NCI-H1694 treated with DMSO at 0.1 percent for 48 hours (cell line): Measurements from ENCODE around the gene C3orf33.

Source experiments
- DNase-seq: peaks from one replicate; lab custom pipeline; 2025; lab: John Stamatoyannopoulos, UW

C3orf33 gene

DNA sequence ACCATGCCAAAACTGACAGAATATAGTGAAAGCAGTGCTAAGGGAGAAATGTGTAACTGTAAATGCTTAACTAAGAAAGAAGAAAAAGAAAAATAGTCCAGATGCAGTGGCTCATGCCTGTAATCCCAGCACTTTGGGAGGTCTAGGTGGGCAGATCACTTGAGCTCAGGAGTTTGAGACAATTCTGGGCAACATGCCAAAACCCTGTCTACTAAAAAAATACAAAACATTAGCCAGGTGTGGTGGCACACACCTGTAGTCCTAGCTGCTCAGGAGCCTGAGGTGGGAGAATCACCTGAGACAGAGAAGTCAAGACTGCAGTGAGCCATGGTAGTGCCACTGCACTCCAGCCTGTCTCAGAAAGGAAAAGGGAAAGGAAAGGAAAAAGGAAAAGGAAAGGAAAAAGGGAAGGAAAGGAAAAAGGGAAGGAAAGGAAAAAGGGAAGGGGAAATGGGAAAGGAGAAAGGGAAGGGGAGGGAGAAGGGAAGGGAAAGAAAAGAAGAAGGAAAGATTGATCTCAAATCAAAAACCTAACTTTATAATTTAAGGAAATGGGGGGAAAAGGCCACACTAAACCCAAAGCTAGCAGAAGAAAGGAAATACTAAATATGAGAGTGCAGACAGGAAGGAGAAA, 20.3 kb downstream of the C3orf33 start:
- no peak for DNase-seq

DNA sequence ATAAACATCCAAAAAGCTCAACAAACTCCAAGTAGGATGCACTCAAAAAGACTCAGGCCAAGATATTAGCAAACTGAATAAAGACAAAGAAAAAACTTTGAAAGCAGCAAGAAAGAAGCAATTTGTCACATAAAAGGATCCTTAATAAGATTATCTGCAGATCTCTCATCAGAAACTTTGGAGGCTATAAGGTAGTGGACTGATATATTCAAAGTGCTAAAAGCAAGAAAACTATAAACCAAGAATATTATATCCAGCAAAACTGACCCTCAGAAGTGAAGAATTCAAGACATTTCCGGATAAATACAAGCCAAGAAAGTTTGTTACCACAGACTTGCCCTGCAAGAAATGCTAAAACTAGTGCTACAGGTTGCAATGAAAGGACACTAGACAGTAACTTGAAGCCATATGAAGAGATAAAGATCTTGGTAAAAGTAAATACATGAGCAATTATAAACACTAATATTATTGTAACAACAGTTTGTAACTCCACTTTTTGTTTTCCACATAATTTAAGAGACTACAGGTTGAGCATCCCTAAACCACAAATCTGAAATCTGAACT, 23.6 kb downstream of the C3orf33 start:
- no peak for DNase-seq

DNA sequence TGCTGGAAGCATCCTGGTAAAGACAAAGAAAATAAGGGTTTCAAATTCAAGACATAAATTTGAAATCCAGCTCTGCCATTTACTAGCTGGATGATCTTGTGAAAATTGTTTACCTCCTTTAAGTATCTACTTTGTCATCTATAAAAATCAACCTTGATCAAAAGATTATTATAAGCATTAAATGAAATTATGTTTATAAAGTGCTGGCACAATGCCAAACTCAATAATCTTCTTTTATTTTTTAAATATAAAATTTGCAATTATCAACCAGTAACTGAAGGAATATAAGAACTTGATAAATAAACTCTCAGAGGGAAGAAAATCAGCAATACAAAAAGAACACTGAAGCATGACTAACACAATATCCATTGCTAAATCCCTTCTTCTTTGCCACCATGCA, 25.8 kb downstream of the C3orf33 start:
- DNase-seq, result no peak

DNA sequence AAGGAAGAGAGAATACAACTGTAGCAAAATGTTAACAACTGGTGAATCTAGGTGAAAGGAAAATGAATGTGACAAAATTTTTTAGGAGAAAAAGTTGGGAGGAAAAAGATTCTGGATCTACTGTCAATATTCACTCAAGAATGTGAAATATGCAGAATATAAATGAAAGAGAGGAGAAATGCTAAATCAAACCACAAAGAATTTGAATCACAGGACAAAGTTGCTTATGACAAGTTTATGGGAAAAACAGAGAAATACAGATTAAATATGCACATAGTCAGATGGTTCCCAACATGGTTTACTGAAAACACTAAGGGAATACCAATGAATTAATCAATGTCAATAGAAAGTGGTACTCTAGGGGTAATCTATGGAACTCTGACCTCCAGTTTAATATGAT, 27.6 kb downstream of the C3orf33 start:
- DNase-seq, result no peak

DNA sequence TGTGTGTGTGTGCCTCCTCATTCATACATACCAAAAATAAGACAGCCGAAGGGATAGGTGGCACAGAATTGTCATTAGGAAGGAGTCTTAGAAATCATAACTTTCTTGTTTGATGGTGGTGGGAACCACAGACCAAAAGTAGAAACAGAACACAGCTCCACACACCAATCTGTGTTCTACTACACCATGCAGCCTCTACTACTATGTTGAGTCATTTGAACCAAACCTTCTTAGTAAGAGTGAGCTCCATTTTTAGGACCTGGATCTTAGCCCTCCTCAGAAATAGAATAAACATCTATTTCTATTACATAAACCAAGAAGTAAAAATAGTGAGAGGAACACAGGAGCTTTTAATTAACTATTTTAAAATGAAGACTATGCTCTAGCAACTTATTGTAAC, 33.3 kb downstream of the C3orf33 start:
- DNase-seq, result no peak

DNA sequence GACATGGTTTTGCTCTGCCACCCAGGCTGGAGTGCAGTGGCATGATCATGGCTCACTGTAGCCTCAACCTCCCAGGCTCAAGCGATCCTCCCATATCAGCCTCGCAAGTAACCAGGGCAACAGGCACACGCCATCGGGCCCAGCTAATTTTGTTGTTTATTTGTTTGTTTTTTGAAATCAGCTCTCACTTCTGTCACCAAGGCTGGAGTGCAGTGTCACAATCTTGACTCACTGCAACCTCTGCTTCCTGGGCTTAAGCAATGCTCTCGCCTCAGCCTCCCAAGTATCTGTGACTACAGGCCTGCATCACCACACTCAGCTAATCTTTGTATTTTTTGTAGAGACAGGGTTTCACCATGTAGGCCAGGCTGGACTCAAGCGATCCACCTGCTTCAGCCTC, 35.0 kb downstream of the C3orf33 start:
- no peak for DNase-seq

DNA sequence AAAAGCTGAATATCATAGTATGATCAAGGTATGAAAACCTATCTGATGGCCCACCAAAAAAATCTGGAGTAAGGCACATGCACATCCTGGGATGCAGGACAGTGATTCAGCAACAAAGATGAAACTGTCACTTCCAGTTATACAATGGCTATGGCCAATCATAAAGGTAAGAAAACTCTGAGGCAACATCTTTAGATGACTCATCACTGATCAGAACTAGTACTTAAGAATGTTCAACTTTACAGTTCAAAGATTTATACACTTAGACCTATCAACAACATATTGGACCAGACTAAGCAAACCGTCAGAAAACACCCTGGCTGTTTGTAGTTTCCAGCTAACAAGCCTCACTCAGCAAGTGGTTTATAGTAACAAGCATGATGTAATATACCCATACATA, 39.9 kb downstream of the C3orf33 start:
- no peak for DNase-seq

DNA sequence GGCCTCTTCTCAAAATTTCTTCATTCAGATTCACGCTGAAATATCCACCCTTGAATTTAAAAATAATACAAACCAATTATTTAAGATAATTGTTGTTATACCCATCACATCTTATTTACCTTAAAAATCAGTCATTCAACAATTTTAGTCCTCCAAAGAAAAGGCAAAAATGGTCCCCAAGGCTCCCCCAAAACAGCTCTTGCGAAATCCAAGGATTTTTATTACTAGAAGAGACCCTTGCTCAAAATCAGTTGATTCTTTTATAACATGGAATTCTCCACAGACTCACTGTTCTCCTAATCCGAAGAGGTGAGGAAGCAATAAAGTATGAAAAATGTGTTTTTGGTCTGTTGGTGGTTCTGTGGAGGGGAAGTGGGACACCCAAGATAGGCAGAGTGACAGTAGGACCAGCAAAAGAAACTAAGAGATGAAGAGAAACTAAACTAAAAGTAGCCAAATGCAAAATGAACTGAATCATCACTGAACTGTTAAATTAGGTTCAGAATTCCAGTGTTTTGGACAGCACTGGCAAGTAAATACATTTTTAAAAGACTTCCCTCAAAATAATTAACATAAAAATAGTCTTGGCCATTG, 42.1 kb downstream of the C3orf33 start:
- no peak for DNase-seq

DNA sequence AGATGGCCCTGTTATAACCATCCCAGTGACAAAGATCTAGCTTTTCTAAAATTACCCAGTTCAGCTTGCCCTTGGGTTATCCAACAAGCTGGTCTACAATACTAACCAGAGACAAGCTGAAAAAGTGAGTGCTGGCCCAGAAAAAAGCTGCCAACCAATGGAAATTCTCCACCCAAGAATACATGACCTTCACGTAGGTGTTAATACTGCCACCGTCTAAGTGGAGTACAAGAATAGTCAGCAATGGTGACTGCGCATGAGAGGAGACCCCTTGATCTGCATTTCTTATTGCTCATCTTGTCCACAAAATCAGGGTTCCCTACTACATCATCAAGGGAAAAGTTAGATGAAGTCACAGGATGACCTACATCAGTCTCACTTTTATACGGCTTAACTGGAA, 45.4 kb downstream of the C3orf33 start:
- no peak for DNase-seq

DNA sequence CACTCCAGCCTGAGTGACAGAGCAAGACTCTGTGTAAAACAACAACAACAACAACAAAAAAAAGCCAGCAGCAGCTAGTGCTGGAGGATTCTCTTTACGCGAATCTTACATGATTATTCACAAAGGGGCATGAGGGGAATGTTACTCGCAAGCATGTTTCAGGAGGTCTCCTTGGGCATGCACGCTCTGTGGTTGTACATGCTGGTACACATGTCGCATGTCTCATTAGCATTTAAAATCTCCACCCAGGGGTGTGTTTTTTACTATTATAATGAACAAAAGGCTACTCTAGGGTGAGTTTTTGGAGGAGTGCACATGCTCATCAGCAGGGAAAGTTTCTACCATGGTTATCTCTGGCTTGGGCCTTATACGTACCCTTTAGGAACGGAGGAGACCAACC, 48.5 kb downstream of the C3orf33 start:
- no peak for DNase-seq

DNA sequence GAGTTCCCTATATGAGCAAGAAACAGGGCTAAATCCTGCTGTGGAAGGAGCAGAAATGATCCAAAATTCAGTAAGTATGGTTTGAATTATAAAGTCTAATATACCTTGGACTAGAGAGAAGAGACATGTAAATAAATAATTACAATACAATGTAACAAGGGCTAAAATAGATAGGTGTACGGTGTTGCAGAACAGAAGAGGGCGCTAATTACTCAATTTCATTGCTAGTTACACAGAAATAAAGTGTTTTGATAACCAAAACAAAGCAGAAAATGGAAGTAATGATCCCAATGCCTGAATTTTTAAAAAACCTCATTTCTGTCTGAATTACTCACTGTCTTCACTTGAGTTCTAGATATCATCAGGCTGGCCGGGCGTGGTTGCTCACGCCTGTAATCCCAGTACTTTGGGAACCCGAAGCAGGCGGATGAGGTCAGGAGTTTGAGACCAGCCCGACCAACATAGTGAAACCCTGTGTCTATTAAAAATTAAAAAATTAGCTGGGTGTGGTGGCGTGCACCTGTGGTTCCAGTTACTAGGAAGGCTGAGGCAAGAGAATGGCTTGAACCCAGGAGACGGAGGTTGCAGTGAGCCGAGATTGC, 52.9 kb downstream of the C3orf33 start:
- peak; percentile 79 for DNase-seq

DNA sequence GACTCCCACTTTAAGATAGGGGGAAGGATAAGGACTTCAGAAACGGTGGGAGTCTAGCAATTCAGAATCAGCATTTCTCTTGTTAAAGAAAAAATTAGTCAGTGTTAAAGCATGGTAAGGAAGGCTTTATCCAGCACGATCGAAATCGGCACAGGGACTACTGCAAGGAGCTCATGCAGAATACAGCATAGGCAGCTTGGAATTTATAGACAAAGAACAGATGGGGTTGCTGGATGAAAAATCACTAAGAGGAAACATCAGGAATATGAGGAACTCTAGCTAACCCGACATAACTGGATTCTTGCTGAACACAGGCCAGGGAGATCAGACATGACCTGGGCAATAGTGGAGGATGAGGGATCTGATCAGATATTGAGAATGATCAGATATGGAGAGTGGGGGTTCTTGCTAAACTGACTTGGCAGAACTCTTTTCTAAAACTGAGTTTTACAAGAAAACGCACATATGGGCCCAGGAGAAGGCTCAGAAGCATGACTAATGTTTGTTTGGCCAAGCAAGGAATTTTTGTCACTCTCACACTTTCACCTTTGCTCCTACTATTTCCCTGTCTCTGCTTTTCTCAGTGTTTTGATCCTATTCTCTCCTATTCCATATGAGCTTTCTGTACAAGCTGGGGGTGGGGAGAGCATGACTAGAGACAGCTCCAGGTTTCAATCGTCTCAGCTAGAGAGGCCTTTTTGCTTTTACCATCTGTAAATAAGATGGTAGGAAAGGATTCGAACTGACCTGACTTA, 57.3 kb downstream of the C3orf33 start:
- peak; percentile 48 for DNase-seq

DNA sequence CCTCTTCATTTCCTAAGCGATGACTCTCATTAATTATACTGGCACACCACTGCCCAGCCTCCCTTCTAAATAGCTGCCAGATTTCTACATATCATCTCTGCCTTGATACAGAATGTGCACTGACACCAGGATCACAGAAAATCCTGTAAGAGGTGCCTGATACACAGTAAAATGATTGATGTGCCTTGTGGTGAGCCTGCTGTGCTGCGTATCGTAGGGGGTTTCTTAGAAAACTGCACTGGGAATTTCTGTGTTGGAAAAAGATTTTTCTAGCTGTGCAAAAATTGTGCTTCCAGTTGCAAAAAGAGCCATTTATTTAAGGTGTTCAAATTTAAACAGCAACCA, 58.2 kb downstream of the C3orf33 start:
- DNase-seq, result peak; percentile 38

DNA sequence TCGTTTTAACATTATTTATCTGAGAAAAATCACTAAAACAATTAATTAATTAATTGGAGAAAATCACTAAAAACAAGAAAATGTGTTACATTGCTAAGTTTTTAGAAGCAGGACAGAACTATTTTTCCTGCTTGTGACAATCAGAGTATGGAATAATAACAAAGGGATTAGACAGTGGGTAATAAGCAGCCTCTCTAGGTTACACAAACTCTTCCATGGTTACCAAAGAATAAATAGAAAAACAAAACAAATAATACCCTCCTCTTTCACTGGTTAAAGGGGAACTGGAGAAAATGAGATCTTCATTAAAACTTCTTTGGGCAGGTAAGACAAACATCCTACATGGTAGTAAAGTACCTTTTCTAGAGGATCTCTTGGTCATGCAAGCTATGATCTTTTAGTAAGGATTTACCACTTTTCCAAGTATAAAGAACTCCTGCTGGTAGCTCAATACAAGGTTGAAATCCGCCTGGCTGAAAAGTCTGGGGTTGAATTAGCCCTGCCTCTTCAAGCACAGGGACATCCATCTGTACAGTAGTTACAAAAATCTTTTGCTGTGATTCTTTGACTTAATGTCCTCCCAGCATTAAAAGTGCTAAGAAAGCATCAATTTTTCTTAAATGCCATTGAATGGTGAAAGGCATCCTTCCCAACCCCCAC, 58.7 kb downstream of the C3orf33 start:
- peak; percentile 38 for DNase-seq

DNA sequence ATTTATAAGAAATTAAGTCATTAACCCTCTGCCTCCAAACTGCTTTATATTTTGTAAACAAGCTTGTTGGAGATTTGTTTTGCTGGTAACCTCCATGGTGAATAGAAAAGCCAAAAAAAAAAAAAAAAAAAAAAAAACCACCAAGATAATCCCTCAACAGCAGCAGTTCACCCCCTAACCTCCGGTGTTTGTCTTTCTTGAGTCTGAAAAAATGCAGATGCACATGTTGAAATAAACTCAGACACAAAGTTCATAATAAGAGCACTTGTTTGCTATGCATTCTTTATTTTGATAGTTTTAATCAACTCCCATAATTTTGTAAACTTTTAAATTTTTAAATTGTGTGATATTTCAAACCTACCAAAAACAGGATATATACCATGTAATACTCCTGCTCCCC, 59.4 kb downstream of the C3orf33 start:
- no peak for DNase-seq

DNA sequence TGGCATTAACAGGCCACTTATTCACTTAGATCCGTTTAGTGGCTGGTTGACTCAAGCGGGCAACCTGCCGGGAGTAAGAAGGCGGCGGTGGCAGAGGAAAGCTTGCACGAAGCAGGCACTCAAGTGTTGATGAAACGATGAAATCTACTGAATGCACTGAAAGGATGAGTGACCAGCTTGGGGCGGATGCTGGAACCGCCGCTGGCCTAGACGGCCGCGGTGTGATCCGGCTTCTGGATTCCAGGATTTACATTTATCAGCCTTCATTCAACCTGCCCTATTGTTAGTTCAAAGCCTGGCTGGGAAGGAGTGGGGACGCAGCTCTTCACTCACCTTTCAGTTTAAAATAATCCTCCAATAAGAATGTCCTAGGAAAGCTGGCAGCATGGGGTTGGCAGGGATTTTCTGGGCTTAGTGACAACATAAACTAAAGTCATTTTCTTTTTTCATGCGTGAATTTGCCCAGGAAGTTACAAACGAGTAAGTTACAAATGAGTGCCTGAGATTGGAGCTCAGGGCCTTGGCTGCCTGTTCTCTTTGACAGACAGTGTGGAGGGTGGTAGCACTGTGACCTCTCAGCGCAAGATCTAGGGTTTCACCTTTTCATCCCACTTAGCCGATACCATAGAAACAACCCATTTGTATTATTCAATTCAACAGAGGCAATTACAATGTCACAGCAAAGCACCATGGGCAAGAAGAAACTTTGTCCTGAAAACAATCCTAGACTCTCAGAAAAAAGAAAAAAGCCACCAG, 60.1 kb downstream of the C3orf33 start:
- DNase-seq, result no peak

DNA sequence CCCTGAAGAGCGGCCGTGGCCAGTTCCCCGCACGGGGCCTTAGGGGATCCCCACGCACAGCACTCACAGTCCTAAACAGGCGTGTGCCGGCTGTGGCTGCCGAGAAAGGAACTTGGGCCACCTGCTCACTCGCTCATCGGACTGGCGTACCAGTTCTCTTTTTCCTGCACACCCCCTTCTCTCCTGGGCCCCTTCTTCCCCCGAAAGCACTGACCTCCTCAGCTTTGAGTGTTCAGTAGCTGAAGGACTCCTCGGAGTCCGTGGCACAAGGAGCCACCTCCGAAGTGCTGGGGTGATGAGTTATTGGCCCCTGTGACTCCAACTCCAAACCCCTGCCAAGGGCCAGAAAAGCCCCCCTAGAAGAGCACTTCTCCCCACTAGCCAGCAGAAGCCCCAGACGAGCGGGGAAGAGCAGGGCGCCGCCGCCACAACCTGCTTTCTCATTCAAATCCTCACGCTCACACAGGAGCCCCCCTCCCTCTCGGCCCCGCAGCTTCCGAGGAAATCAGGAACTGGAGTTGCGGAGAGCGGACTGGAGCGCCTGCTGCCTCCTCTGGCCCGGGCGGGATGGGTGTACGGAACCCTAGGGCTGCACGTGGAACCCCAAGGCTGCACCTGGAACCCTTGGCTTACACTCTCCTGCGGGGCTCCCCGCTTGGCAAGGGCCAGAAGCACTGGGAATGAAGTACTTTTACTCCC, 61.3 kb downstream of the C3orf33 start, which contains the start of gene PLCH1:
PLCH1 (minus strand) TSS at position 446 of the 699 bp plus-strand sequence. CDS start 40,847 bp downstream, outside the sequence.
- DNase-seq, result peak; percentile 41

DNA sequence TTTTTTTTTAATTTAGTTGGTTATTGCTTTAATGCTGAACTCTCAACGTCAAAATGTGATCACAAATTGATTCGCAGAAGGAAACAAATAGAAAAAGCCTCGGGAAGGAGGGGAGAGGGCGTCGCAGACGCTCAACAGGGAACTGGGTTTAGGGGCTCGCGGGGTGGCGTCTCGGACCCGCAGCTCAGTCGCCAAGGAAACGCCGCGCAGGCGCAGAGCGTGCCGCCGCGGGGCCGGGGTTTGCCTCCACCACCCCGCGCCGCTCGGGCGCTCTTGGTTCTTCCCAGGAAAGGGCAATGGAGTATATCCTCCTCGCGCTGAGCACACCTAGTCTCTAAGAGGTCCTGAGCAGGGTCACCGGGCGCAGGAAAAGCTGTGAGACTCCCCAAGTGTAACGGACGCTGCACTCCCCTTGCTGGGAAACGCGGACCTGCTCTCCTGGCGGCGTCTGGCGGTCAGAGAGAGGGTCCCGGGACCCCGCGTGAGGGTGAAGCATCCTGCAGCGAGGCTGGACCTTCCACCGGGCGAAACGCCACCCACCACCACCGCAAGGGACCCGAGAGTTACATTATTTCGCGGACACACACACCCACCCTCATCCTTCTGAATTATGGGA, 62.0 kb downstream of the C3orf33 start:
- peak; percentile 41 for DNase-seq

DNA sequence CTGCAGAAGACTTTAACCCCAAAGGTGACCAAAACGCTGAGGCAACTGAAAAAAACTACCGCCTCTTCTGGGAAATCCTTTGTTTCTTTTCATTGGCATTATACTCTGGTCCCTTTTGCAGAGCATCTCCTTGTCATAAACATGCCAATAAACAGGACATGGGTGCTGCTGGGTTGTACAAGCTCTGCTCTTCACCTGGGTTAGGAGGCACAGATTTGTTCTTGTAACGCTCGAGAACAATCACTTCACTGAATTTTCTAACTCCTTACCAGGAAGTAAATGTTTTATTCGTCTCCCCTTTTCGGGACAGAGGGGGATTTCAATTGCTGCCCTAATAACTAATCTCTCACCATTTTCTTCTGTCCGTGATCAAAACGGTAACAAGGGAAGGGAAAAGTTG, 62.5 kb downstream of the C3orf33 start:
- DNase-seq, result no peak

DNA sequence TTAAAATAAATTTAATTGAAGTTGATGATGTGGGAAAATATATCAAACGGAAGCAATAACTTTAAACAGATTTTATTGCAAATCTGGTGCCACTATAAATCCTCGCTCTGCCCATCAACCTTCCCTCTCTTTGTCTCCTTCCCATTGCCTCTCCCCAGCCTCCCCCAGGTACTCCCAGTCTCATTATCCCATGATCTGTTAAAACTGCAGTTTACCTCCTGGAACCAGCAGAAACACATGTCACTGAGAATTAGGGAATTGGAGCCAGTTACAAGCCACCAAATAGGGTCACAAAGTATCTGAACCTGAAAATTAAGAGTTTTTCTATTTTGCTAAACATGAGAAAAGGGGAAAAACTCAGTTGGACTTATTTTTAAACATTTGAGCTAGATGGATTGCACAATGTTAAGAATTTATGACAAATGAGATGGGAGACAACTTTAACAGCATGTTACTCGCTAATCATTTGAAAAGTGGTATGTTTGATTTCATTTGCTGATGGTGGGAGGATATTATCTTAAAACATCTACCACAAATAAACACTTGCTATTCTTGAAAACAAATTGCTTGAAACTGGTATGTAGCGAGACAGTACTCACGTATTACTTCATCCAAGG, 63.6 kb downstream of the C3orf33 start:
- DNase-seq, result no peak
